ENCODE results near the gene AIFM2. TPM values are rescaled to one million over a fixed set of nuclear protein-coding genes. Genes with fewer than 3 reads are reported as not detected.

The AIFM2 gene
- total RNA-seq, 2 experiments from 2014 or later, result 7.3 to 7.9 TPM

DNA sequence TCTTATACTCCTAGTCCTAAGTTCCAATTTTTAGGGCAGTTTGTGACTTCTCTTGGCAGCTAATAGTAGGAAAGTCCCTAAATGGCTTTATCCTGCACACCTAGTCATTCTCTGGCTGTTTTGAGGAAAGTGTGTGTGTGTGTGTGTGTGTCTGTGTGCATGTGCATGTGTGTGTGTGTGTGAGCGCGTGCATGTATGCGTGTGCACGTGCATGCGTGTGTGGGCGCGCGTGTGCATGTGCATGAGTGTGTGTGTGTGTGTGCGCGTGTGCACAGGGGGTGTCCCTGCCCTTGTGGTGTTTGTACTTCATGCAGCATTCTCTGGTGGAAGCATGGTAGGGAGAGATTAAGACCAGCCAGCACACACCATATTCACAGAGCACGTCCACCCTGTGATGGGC, 61.8 kb downstream of the AIFM2 start:
- Mint-ChIP-seq H3K4me1 (no peaks in the 10 kb centered on the region), H3K36me3 (no peaks in the 10 kb centered on the region), H3K4me3 (no peak overlapping the region), H3K27me3 (peaks cover 3% of the 10 kb centered on the region), H3K9me3 (no peaks in the 10 kb centered on the region), H3K27ac (no peak overlapping the region)
- DNase-seq, result no peak
- POLR2A ChIA-PET, result interaction anchor here (0.9 kb wide), 1 partner anchor 9 kb away, joined by 3 read pairs; no protein-coding TSS in a partner anchor
- no peak for ATAC-seq (ENCODE audit: low read depth)

DNA sequence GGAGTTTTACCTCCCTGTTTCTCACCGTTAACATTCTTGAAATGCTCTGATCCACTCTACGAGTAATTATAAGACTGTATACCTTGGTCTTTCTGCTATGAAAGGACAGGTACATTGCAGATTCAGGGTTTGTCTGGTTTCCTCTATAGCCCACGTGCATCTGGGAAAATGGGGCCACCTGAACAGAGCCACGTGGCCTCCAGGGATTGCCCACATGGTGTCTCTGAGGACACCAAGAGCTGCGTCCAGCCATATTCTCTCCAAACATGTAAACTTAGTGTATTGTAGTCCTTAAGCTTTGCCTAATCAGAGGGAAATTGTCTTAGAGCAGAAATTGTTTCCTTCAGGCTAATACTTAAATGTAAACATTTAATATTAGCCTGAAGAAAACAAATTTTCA, 63.3 kb downstream of the AIFM2 start:
- POLR2A ChIA-PET, result no interaction called here
- H3K36me3 Mint-ChIP-seq, result no peaks in the 10 kb centered on the region
- H3K4me1 Mint-ChIP-seq, result no peaks in the 10 kb centered on the region
- peaks cover 5% of the 10 kb centered on the region for H3K27me3 Mint-ChIP-seq
- no peak overlapping the region for H3K4me3 Mint-ChIP-seq
- no peak overlapping the region for H3K27ac Mint-ChIP-seq
- DNase-seq (no peak), ATAC-seq (ENCODE audit: low read depth) (no peak)
- H3K9me3 Mint-ChIP-seq, result no peaks in the 10 kb centered on the region

DNA sequence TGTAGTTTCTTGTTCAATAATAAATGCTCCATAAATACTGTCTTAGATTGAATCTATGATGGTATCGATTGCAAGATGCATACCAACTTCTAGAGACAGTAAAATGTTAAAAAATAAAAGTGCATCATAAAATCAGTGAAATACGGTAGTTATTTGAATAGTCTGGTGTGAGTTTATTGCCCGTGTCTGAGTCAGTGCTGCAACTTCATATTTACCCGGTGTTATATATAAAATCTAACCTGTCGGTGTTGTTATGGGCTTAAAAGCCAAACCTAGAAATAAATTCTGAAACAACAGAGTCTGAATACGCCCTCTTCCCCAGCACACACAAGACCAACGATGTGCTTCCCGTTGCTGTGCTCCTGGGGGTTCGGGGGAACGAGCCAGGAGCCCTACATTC, 63.7 kb downstream of the AIFM2 start:
- peaks cover 5% of the 10 kb centered on the region for H3K27me3 Mint-ChIP-seq
- no peak overlapping the region for H3K4me3 Mint-ChIP-seq
- POLR2A ChIA-PET, result no interaction called here
- H3K27ac Mint-ChIP-seq, result no peak overlapping the region
- H3K36me3 Mint-ChIP-seq, result no peaks in the 10 kb centered on the region
- H3K9me3 Mint-ChIP-seq, result no peaks in the 10 kb centered on the region
- DNase-seq (no peak), ATAC-seq (ENCODE audit: low read depth) (no peak)
- no peaks in the 10 kb centered on the region for H3K4me1 Mint-ChIP-seq

DNA sequence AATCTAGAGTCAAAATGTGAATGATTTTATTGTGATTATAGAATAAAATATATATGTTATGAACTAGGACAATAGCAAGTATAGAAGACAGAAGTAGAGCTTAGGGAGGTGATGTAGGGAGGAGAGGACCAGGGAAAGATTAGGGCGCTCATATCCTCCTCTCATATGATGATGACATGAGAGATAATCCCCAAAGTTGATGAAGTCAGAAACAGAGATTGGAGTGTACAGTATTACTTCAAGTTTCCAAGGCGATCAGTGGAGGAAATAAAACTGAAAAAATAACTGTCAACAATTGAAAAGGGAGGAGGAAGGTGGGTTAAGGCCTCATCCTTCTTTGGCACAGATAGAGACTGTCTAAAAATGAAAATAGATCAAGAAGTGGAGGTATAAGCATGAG, 65.0 kb downstream of the AIFM2 start:
- H3K4me1 Mint-ChIP-seq, result no peaks in the 10 kb centered on the region
- no peaks in the 10 kb centered on the region for H3K36me3 Mint-ChIP-seq
- no peak overlapping the region for H3K27ac Mint-ChIP-seq
- H3K27me3 Mint-ChIP-seq, result peaks cover 6% of the 10 kb centered on the region
- no peaks in the 10 kb centered on the region for H3K9me3 Mint-ChIP-seq
- POLR2A ChIA-PET, result no interaction called here
- ATAC-seq (ENCODE audit: low read depth), result no peak
- DNase-seq, result no peak
- H3K4me3 Mint-ChIP-seq, result no peak overlapping the region

DNA sequence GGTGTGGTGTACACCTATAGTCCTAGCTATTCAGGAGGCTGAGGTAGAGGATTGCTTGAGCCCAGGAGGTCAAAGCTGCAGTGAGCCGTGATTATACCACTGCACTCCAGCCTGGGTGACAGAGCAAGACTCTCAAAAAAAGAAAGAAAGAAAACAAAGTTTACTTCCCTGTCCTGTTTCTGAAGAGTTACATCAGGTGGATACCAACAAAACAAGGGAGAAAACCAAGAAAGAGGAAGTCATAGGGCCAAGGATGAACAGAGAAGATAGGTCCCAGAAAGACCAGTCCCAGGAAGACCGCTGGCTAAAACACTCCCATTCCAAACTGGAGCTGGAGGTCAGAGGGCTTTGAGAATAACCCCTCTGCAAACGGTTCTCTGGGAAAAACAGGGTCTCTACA, 66.4 kb downstream of the AIFM2 start:
- POLR2A ChIA-PET, result no interaction called here
- Mint-ChIP-seq H3K36me3 (no peaks in the 10 kb centered on the region), H3K27ac (no peak overlapping the region), H3K4me3 (no peak overlapping the region), H3K27me3 (peaks cover 12% of the 10 kb centered on the region), H3K9me3 (no peaks in the 10 kb centered on the region), H3K4me1 (no peaks in the 10 kb centered on the region)
- DNase-seq (no peak), ATAC-seq (ENCODE audit: low read depth) (no peak)

DNA sequence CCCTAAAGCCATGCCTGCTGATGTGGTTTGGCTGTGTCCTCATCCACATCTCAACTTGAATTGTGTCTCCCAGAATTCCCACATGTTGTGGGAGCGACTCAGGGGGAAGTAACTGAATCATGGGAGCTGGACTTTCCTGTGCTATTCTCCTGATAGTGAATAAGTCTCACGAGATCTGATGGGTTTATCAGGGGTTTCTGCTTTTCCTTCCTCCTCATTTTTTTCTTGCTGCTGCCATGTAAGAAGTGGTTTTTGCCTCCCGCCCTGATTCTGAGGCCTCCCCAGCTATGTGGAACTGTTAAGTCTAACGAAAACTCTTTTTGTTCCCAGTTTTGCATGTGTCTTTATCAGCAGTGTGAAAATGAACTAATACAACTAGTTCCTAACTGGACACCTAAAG, 68.1 kb downstream of the AIFM2 start:
- H3K36me3 Mint-ChIP-seq, result no peaks in the 10 kb centered on the region
- POLR2A ChIA-PET, result no interaction called here
- ATAC-seq (ENCODE audit: low read depth) (no peak), DNase-seq (no peak)
- no peaks in the 10 kb centered on the region for H3K9me3 Mint-ChIP-seq
- peaks cover 23% of the 10 kb centered on the region for H3K27me3 Mint-ChIP-seq
- H3K4me1 Mint-ChIP-seq, result no peaks in the 10 kb centered on the region
- H3K4me3 Mint-ChIP-seq, result no peak overlapping the region
- H3K27ac Mint-ChIP-seq, result no peak overlapping the region

DNA sequence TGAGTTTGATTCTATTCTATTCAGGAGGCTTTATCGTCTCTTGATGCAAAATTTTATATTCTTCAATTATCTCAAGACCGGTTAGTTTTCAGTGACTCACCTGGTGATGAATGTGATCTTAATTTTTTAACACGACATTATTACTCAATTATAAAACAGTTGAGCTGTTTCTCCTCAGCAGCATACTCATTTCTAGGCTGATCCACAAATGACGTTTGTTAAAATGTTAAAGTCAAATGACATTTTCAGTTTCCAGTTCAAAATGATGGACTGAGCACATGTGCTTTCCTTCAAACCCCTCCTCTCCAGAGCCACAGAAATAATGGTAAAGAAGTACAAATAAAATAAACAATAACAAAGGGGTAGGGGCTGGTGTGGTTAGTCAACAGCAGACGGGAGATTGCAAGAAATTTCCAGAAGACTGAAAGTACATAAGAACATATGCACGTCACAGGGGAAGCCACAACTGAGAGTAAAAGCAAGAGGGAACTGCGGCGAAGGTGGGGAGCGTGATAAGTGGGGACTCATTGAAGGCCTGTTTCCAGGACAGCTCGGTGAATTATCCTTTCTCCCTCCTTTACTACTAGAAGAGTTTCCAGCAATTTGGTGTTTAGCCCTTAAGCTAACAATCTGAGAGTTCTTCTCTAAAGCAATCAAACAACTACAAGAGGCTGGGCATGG, 69.1 kb downstream of the AIFM2 start:
- no peak for ATAC-seq (ENCODE audit: low read depth)
- Mint-ChIP-seq H3K4me3 (no peak overlapping the region), H3K27ac (no peak overlapping the region), H3K9me3 (no peaks in the 10 kb centered on the region), H3K36me3 (no peaks in the 10 kb centered on the region), H3K4me1 (no peaks in the 10 kb centered on the region), H3K27me3 (peaks cover 23% of the 10 kb centered on the region)
- POLR2A ChIA-PET, result no interaction called here
- no peak for DNase-seq

Other genes starting within 250 kb of the AIFM2 start
- gene MACROH2A2, start 80.0 kb downstream of the AIFM2 start, total RNA-seq, result 1 to 10 TPM; 9.3 to 9.6 TPM
- 10 to 100 TPM; 18.4 to 19.0 TPM for gene TYSND1, start 13.9 kb upstream of the AIFM2 start, total RNA-seq
- 100 to 1,000 TPM; 131 to 134 TPM for gene SAR1A, start 37.7 kb upstream of the AIFM2 start, total RNA-seq
- gene PPA1, start 100.6 kb upstream of the AIFM2 start, total RNA-seq, result 100 to 1,000 TPM; 107 to 110 TPM
- under 1 TPM in 1 of 2 experiments, not detected in 1; 0.03 TPM for gene NPFFR1, start 151.2 kb upstream of the AIFM2 start, total RNA-seq
- 10 to 100 TPM; 13.0 to 13.3 TPM for gene LRRC20, start 249.8 kb upstream of the AIFM2 start, total RNA-seq